Spleen (tissue), 11 donors: ENCODE data around the gene ZDHHC9. TPM values are rescaled to one million over a fixed set of nuclear protein-coding genes. Genes with fewer than 3 reads are reported as not detected.

Experiments used
- DNase-seq: peaks from one replicate; pipeline ENCODE4 v3.0.0-alpha.2; 2020
- H3K27ac ChIP-seq, 8 donors: fragments of 200-600 bp; sonication (generic) in 7 of 8; 1 replicate in 4 of 8; 2 replicates in 4 of 8; pipeline versions ENCODE4 v1.5.0 to v1.8.0; 2016 to 2021; ENCODE audit warnings: inconsistent platforms in 4 of 8, mild to moderate bottlenecking in 4 of 8, moderate library complexity in 1 of 8
- H3K27me3 ChIP-seq, 7 donors: fragments of 200-600 bp; sonication (generic) in 6 of 7; replicated peaks in 1 of 7; 1 replicate in 4 of 7; 2 replicates in 3 of 7; pipeline versions ENCODE4 v1.5.0 to v1.8.0; 2016 to 2021; ENCODE audit warnings: inconsistent platforms in 3 of 7, mild to moderate bottlenecking in 1 of 7
- H3K36me3 ChIP-seq, 6 donors: fragments of 200-600 bp; sonication (generic) in 5 of 6; 1 replicate in 4 of 6; 2 replicates in 2 of 6; pipeline versions ENCODE4 v1.5.0 to v1.8.0; 2016 to 2021; ENCODE audit warnings: inconsistent platforms in 2 of 6
- H3K4me1 ChIP-seq, 6 donors: fragments of 200-600 bp; sonication (generic) in 5 of 6; 1 replicate in 3 of 6; 2 replicates in 3 of 6; pipeline versions ENCODE4 v1.5.0 to v1.8.0; 2016 to 2021; ENCODE audit warnings: inconsistent platforms in 3 of 6
- H3K4me3 ChIP-seq, 8 donors: fragments of 200-600 bp; sonication (generic) in 7 of 8; 1 replicate in 4 of 8; 2 replicates in 4 of 8; pipeline versions ENCODE4 v1.5.0 to v1.8.0; 2016 to 2021; ENCODE audit warnings: inconsistent platforms in 4 of 8, mild to moderate bottlenecking in 4 of 8, moderate library complexity in 2 of 8
- H3K9me3 ChIP-seq, 8 donors: fragments of 200-600 bp; sonication (generic) in 7 of 8; 1 replicate in 4 of 8; 2 replicates in 4 of 8; pipeline versions ENCODE4 v1.5.0 to v1.8.0; 2016 to 2021; ENCODE audit warnings: inconsistent platforms in 4 of 8
- POLR2A ChIP-seq, 3 donors: fragments of 450-650 bp; IDR thresholded peaks; one replicate each; pipeline ENCODE4 v1.5.1; 2017; ENCODE audit warnings: antibody characterized with exemption in 3 of 3, mild to moderate bottlenecking in 1 of 3
- POLR2AphosphoS5 ChIP-seq, 3 donors: sonication (generic); formaldehyde crosslinking; IDR thresholded peaks; one replicate each; pipeline ENCODE4 v1.5.1; 2017; ENCODE audit warnings: antibody characterized with exemption in 3 of 3
- WGBS, 5 donors: extraction: QIAGEN DNeasy Blood & Tissue Kit in 3 of 5; methylation state at CpG; one replicate each; pipeline versions ENCODE4 v1.1.5 to v1.1.7; 2013 to 2018; 5-methylcytosine and 5-hydroxymethylcytosine counted together
- intact Hi-C: fragments of 100-400 bp; cut with DNase I; formaldehyde crosslinking; loops from one replicate; pipeline ENCODE4 v1.15.0; 2023; ENCODE audit warnings: low total_unique reads
- polyA plus RNA-seq, 3 donors: library from polyadenylated mRNA; stranded (reverse); fragments of 200-250 nt; gene quantifications; one replicate each; pipeline ENCODE4 v1.2.1, GENCODE V29; 2013
- total RNA-seq, 7 donors: library from RNA; depleted of rRNA in 3 of 7; stranded (reverse); fragments of >200 nt in 3 of 7; fragmentation: NEBNext Ultra II Directional in 4 of 7; extraction: Animal tissue kit (Norgen Biotek cat#: 25700) in 4 of 7; gene quantifications; one replicate each; pipeline versions ENCODE4 v1.1.0 to v1.2.1, GENCODE V29; 2016 to 2021
- TF ChIP-seq, protein P1 (sequence below), 11 experiments: fragments of 200-600 bp in 7 of 11; fragments of 450-650 bp in 4 of 11; sonication (generic) in 4 of 11; IDR thresholded peaks in 8 of 11; conservative IDR thresholded peaks in 3 of 11; 1 replicate in 7 of 11; 2 replicates in 4 of 11; pipeline versions ENCODE4 v1.4.0 to v1.8.0; 2016 to 2021; ENCODE audit warnings: antibody characterized with exemption in 11 of 11, inconsistent platforms in 4 of 11, mild to moderate bottlenecking in 1 of 11
- donor health status: healthy with polysubstance abuse.
- donor health status: DM: no; HTN: no; CAD: no; lungs with moderate emphysema.
- donor health status: DM: no; HTN: no; CAD: no.
- donor health status: Bipolar disorder and iron deficiency.
- donor health status: healthy.
- donor health status: DM: no; HTN: no; CAD: no.
- donor health status: DM: yes; HTN: yes; CAD: no.

The ZDHHC9 gene
- total and polyA plus RNA-seq, 10 donors = 1.2 to 9.2 (median 5.2) TPM

DNA sequence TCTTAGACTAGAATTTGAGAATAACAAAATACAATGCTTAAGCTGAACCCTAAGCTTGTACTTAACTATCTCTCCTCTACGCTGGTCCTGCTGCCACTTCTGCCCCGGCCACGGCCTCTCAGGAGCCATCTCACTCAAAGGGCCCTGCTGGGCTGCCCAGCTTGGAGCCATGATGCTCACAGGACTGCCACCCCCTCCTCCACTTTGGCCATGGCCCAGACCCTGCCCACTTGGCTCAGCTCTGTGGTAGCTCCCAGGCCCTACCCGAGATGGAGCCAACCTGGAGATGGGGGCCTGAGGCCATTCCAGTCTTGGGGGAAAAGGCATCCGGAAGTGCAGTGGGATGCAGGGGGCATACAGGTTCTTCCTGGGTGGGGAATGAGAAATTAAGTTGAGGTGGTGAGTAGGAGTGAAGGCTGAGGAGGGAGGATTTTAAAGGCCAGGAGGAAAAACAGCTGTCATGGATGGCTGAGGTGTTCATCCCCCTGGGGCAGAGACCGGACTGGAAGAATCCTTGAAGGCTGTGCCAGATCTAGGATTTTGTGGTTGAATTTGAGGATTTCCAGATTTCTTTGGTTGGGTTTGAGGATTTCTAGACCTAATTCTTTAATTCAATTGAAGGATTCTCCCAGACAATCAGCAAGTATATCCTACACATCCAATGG is 63.1 kb downstream of the ZDHHC9 start:
- no peak for TF ChIP-seq POLR2A (IDR thresholded peaks at IDR 0.05)
- no peak for TF ChIP-seq POLR2AphosphoS5 (IDR thresholded peaks at IDR 0.05)
- TF ChIP-seq, protein P1, sequence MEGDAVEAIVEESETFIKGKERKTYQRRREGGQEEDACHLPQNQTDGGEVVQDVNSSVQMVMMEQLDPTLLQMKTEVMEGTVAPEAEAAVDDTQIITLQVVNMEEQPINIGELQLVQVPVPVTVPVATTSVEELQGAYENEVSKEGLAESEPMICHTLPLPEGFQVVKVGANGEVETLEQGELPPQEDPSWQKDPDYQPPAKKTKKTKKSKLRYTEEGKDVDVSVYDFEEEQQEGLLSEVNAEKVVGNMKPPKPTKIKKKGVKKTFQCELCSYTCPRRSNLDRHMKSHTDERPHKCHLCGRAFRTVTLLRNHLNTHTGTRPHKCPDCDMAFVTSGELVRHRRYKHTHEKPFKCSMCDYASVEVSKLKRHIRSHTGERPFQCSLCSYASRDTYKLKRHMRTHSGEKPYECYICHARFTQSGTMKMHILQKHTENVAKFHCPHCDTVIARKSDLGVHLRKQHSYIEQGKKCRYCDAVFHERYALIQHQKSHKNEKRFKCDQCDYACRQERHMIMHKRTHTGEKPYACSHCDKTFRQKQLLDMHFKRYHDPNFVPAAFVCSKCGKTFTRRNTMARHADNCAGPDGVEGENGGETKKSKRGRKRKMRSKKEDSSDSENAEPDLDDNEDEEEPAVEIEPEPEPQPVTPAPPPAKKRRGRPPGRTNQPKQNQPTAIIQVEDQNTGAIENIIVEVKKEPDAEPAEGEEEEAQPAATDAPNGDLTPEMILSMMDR (IDR thresholded peaks at IDR 0.05 in 8 of 11, conservative IDR thresholded peaks at IDR 0.05 in 3 of 11) = no peak
- peak; percentile 86 for DNase-seq
- intact Hi-C loops = no loop called here
- Histone ChIP-seq H3K36me3 (peaks cover 0 to 40% (median 0%) of the 10 kb centered on the region in 6 donors), H3K27ac (peak overlapping the region; percentile 64 to 97 (median 93)), H3K4me1 (peaks cover 22 to 81% (median 69%) of the 10 kb centered on the region in 6 donors), H3K9me3 (no peaks in the 10 kb centered on the region), H3K27me3 (no peaks in the 10 kb centered on the region), H3K4me3 (peak overlapping the region; percentile 51 to 80 (median 55))
- 21 to 55% (median 31%) methylated on average over 4 to 6 of the region's 6 CpGs for WGBS, 5 donors

DNA sequence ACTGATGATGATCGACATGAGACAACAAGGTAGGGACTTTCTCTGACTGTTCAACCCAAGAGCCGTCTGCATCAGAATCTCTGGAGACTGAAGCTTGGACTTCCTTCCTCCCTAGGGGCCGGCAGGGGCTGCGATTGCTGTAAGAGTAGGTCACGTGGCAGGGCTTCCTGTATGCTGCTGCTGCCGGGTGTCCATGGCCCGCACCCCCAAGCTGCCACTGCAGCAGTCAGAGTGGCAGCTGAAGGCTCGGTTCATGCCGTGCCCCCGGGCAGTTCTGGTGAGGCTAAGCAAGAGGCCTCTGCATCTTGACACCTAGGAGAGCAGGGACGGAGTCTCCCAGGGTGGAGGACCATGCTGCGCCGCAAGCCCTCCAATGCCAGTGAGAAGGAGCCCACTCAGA is 63.9 kb downstream of the ZDHHC9 start, which contains the start of gene SASH3:
Gene SASH3, plus strand, starts transcription at position 203 of the 400 bp plus-strand sequence. Its CDS starts 149 bp downstream, at position 352.
- intact Hi-C loops = no loop called here
- TF ChIP-seq POLR2A (IDR thresholded peaks at IDR 0.05) (peak in 2 of 3 donors; percentile 55 to 71), POLR2AphosphoS5 (IDR thresholded peaks at IDR 0.05) (peak; percentile 94 to 96 (median 95))
- TF ChIP-seq, protein P1 (IDR thresholded peaks at IDR 0.05 in 8 of 11, conservative IDR thresholded peaks at IDR 0.05 in 3 of 11) = peak in 2 of 11 experiments; percentile 23 to 33
- peaks cover 0 to 32% (median 0%) of the 10 kb centered on the region in 6 donors for H3K36me3 ChIP-seq
- peak; percentile 95 for DNase-seq
- no peaks in the 10 kb centered on the region for H3K27me3 ChIP-seq
- H3K9me3 ChIP-seq = no peaks in the 10 kb centered on the region
- H3K27ac ChIP-seq = peak within 1 kb of the TSS; percentile 64 to 97 (median 93)
- H3K4me1 ChIP-seq = peaks cover 15 to 81% (median 68%) of the 10 kb centered on the region in 6 donors
- 16 to 39% (median 34%) methylated on average over 7 to 13 of the region's 13 CpGs; no CpG with 5 or more reads in 1 of the 5 donors for WGBS, 5 donors
- peak within 1 kb of the TSS; percentile 51 to 80 (median 55) for H3K4me3 ChIP-seq

- peaks cover 0 to 27% (median 0%) of the 10 kb centered on the region in 6 donors for H3K36me3 ChIP-seq
- H3K4me1 ChIP-seq = peaks cover 18 to 81% (median 66%) of the 10 kb centered on the region in 6 donors
- intact Hi-C loops = no loop called here
- peak; percentile 67 for DNase-seq
- no peaks in the 10 kb centered on the region for H3K9me3 ChIP-seq
- peak overlapping the region in 5 of 8 donors; percentile 53 to 80 (median 65) for H3K4me3 ChIP-seq
- H3K27me3 ChIP-seq = no peaks in the 10 kb centered on the region
- H3K27ac ChIP-seq = peak overlapping the region; percentile 64 to 97 (median 93)
- no peak for TF ChIP-seq POLR2AphosphoS5 (IDR thresholded peaks at IDR 0.05)
- no peak for TF ChIP-seq POLR2A (IDR thresholded peaks at IDR 0.05)
- TF ChIP-seq, protein P1 (IDR thresholded peaks at IDR 0.05 in 8 of 11, conservative IDR thresholded peaks at IDR 0.05 in 3 of 11) = no peak
- 61 to 78% (median 71%) methylated on average over 7 of the region's 7 CpGs for WGBS, 5 donors
Observed at GRCh38 chrX:129779086-129779672, 64.5 kb downstream of the ZDHHC9 start.
